Ovary (tissue), 9 donors: ENCODE results near the gene ASAP2. TPM values are rescaled to one million over a fixed set of nuclear protein-coding genes. Genes with fewer than 3 reads are reported as not detected.

Source experiments
- DNase-seq, 5 donors: peaks; one replicate each; pipeline ENCODE4 v3.0.0-alpha.2; 2019 to 2020
- H3K27ac ChIP-seq, 2 donors: fragments of 200-600 bp; one replicate each; pipeline versions ENCODE4 v1.5.1 to v1.8.0; 2019 to 2022
- H3K27me3 ChIP-seq: fragments of 200-600 bp; one replicate; pipeline ENCODE4 v1.8.0; 2022
- H3K36me3 ChIP-seq: fragments of 200-600 bp; sonication (generic); one replicate; pipeline ENCODE4 v1.5.1; 2019
- H3K4me1 ChIP-seq: one replicate; pipeline ENCODE4 v1.8.1; 2013; ENCODE audit warnings: mild to moderate bottlenecking, moderate library complexity; ENCODE audit not compliant: insufficient read depth
- H3K4me3 ChIP-seq: fragments of 200-600 bp; sonication (generic); one replicate; pipeline ENCODE4 v1.5.1; 2017
- H3K9me3 ChIP-seq, 2 donors: fragments of 200-600 bp in 1 of 2; sonication (generic) in 1 of 2; one replicate each; pipeline versions ENCODE4 v1.5.1 to v1.8.1; 2013 to 2019; ENCODE audit warnings: mild to moderate bottlenecking in 1 of 2, moderate library complexity in 1 of 2
- CTCF ChIP-seq, 3 donors: fragments of 450-650 bp in 2 of 3; fragments of 200-600 bp in 1 of 3; IDR thresholded peaks; one replicate each; pipeline versions ENCODE4 v1.5.1 to v1.8.0; 2016 to 2022; ENCODE audit warnings: antibody characterized with exemption in 3 of 3, mild to moderate bottlenecking in 1 of 3
- EP300 ChIP-seq: sonication (generic); formaldehyde crosslinking; IDR thresholded peaks from one replicate; pipeline ENCODE4 v1.6.1; 2017; ENCODE audit warnings: antibody characterized with exemption
- POLR2A ChIP-seq: fragments of 450-650 bp; IDR thresholded peaks from one replicate; pipeline ENCODE4 v1.6.1; 2017; ENCODE audit warnings: antibody characterized with exemption, mild to moderate bottlenecking, moderate library complexity
- WGBS, 3 donors: extraction: QIAGEN DNeasy Blood & Tissue Kit in 1 of 3; methylation state at CpG; one replicate each; pipeline versions ENCODE4 v1.1.5 to v1.1.7; 2013 to 2017; 5-methylcytosine and 5-hydroxymethylcytosine counted together
- intact Hi-C, 4 donors: fragments of 100-400 bp; cut with DNase I; formaldehyde crosslinking; loops; one replicate each; pipeline versions ENCODE4 v1.11.0 to v1.15.1; 2022 to 2023
- polyA plus RNA-seq, 2 donors: library from polyadenylated mRNA; stranded (reverse); fragments of 200-250 nt in 1 of 2; fragments of 350-450 nt in 1 of 2; fragmentation: Illumina TruSeq in 1 of 2; extraction: RNeasy Lipid Tissue Mini Kit (QIAGEN cat#74804) in 1 of 2; gene quantifications; one replicate each; pipeline ENCODE4 v1.2.3, GENCODE V29; 2013 to 2014
- total RNA-seq, 7 donors: library from RNA; depleted of rRNA in 2 of 7; stranded (reverse); fragments of >200 nt in 2 of 7; fragmentation: NEBNext Ultra II Directional in 3 of 7; extraction: Animal tissue kit (Norgen Biotek cat#: 25700) in 3 of 7; gene quantifications; one replicate each; pipeline versions ENCODE4 v1.1.0 to v1.2.4, GENCODE V29; 2016 to 2023
- donor health status: DM: no; HTN: no; CAD: no; lungs with moderate emphysema.
- donor health status: DM: no; HTN: no; CAD: no.
- donor health status: Bipolar disorder and iron deficiency.
- donor health status: DM: yes; HTN: yes; CAD: no.
- donor health status: DM: no; HTN: no; CAD: no.
- donor health status: DM: yes; HTN: yes; CAD: no.

ASAP2 gene
- total and polyA plus RNA-seq, 9 donors = 10.3 to 22.7 (median 15.5) TPM

GRCh38 chr2:9313443-9313842 is 106.8 kb downstream of the ASAP2 start:
- no peak for DNase-seq
- 85 to 87% (median 86%) methylated on average over 9 of the region's 9 CpGs for WGBS, 3 donors
- H3K27ac ChIP-seq = no peak overlapping the region
- intact Hi-C loops = loop anchor here in 1 of 4 donors (10.0 kb wide), 1 partner anchor 109 kb away; the partner anchor contains the start of gene ASAP2
- H3K4me3 ChIP-seq = no peak overlapping the region
- no peaks in the 10 kb centered on the region for H3K27me3 ChIP-seq
- H3K36me3 ChIP-seq = no peaks in the 10 kb centered on the region
- no peaks in the 10 kb centered on the region for H3K9me3 ChIP-seq
- peaks cover 8% of the 10 kb centered on the region for H3K4me1 ChIP-seq
- TF ChIP-seq POLR2A (no peak), EP300 (no peak), CTCF (IDR thresholded peaks at IDR 0.05) (no peak)

- Histone ChIP-seq H3K27me3 (no peaks in the 10 kb centered on the region), H3K4me3 (no peak overlapping the region), H3K4me1 (peaks cover 15% of the 10 kb centered on the region), H3K27ac (no peak overlapping the region), H3K9me3 (no peaks in the 10 kb centered on the region), H3K36me3 (no peaks in the 10 kb centered on the region)
- intact Hi-C loops = loop anchor here in 1 of 4 donors (10.0 kb wide), 1 partner anchor 111 kb away; the partner anchor contains the start of gene ASAP2
- no peak for DNase-seq
- WGBS, 3 donors = 91 to 95% (median 95%) methylated on average over 16 of the region's 16 CpGs
- TF ChIP-seq EP300 (no peak), POLR2A (no peak), CTCF (IDR thresholded peaks at IDR 0.05) (no peak)
Measured at GRCh38 chr2:9315280-9315847, 108.8 kb downstream of the ASAP2 start.

GRCh38 chr2:9317559-9317958 is 110.9 kb downstream of the ASAP2 start:
- H3K4me1 ChIP-seq = peaks cover 9% of the 10 kb centered on the region
- H3K27ac ChIP-seq = no peak overlapping the region
- DNase-seq = no peak

More at GRCh38 chr2:9317559-9317958, 110.9 kb downstream of the ASAP2 start:
- WGBS, 3 donors = 91 to 95% (median 93%) methylated on average over 6 of the region's 6 CpGs
- intact Hi-C loops = loop anchor here in 1 of 4 donors (10.0 kb wide), 1 partner anchor 113 kb away; the partner anchor contains the start of gene ASAP2
- Histone ChIP-seq H3K4me3 (no peak overlapping the region), H3K36me3 (no peaks in the 10 kb centered on the region), H3K9me3 (no peaks in the 10 kb centered on the region), H3K27me3 (no peaks in the 10 kb centered on the region)
- no peak for TF ChIP-seq EP300
- no peak for TF ChIP-seq CTCF (IDR thresholded peaks at IDR 0.05)
- no peak for TF ChIP-seq POLR2A
